ENCODE measurements around the gene TRPM2.

DNA sequence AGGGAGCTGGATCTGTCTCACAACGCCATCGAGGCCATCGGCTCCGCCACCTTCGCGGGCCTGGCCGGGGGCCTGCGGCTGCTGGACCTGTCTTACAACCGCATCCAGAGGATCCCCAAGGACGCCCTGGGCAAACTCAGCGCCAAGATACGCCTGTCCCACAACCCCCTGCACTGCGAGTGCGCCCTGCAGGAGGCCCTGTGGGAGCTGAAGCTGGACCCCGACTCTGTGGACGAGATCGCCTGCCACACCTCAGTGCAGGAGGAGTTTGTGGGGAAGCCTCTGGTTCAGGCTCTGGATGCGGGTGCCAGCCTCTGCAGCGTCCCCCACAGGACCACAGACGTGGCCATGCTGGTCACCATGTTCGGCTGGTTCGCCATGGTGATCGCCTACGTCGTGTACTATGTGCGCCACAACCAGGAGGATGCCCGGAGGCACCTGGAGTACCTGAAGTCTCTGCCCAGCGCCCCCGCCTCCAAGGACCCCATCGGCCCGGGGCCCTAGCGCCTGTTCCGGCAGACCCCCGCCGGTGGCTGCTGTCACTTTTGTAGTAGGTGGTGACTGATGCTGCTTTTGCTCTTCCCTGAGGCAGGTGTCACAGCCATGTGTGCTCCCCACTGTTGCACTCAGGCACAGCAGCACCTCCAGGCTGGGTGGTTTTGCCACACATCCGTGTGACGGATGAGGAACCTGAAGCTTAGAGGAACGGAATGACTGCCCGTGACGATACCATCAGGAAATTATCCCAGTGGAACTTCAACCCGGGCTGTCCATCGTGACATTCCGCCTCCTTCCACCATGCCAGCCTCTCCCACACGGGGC lies 103.7 kb downstream of the TRPM2 start:
- TF ChIP-seq MAZ (IDR thresholded peaks at IDR 0.05; ENCODE audit: borderline replicate concordance, low read depth, low read length) (no peak), CEBPB (IDR thresholded peaks at IDR 0.05; ENCODE audit: low read depth, low read length) (no peak), SMC3 (IDR thresholded peaks at IDR 0.05; ENCODE audit: low read depth, low read length) (no peak), POLR2A (IDR thresholded peaks at IDR 0.05; ENCODE audit: low read depth, low read length) (no peak), MXI1 (IDR thresholded peaks at IDR 0.05; ENCODE audit: borderline replicate concordance, low read depth, low read length) (no peak), MAFK (IDR thresholded peaks at IDR 0.05; ENCODE audit: low read depth, low read length) (no peak), RAD21 (IDR thresholded peaks at IDR 0.05; ENCODE audit: low read length) (no peak), RCOR1 (IDR thresholded peaks at IDR 0.05; ENCODE audit: insufficient replicate concordance, low read length) (no peak)
- TF ChIP-seq, protein P1, sequence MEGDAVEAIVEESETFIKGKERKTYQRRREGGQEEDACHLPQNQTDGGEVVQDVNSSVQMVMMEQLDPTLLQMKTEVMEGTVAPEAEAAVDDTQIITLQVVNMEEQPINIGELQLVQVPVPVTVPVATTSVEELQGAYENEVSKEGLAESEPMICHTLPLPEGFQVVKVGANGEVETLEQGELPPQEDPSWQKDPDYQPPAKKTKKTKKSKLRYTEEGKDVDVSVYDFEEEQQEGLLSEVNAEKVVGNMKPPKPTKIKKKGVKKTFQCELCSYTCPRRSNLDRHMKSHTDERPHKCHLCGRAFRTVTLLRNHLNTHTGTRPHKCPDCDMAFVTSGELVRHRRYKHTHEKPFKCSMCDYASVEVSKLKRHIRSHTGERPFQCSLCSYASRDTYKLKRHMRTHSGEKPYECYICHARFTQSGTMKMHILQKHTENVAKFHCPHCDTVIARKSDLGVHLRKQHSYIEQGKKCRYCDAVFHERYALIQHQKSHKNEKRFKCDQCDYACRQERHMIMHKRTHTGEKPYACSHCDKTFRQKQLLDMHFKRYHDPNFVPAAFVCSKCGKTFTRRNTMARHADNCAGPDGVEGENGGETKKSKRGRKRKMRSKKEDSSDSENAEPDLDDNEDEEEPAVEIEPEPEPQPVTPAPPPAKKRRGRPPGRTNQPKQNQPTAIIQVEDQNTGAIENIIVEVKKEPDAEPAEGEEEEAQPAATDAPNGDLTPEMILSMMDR (conservative IDR thresholded peaks at IDR 0.05; ENCODE audit: low read depth, low read length), result no peak
- TF ChIP-seq, protein P2, sequence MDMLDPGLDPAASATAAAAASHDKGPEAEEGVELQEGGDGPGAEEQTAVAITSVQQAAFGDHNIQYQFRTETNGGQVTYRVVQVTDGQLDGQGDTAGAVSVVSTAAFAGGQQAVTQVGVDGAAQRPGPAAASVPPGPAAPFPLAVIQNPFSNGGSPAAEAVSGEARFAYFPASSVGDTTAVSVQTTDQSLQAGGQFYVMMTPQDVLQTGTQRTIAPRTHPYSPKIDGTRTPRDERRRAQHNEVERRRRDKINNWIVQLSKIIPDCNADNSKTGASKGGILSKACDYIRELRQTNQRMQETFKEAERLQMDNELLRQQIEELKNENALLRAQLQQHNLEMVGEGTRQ (IDR thresholded peaks at IDR 0.05; ENCODE audit: low read depth, low read length), result no peak

Measured in IMR-90 (cell line).